Endothelial cell of umbilical vein (primary cell): ENCODE measurements around the gene LGALS8. TPM values are rescaled to one million over a fixed set of nuclear protein-coding genes. Genes with fewer than 3 reads are reported as not detected.

Experiments
- BruUV-seq: library from RNA; stranded (reverse); fragments of 400-500 nt; replicated peaks from 2 replicates; lab custom pipeline; 2021; lab: Mats Ljungman, UMichigan
- CTCF ChIA-PET: fragments of 300-600, 350-600 bp; sonication (Branson Sonifier 250); formaldehyde crosslinking; loops from one replicate; lab custom pipeline; 2021; ENCODE audit warnings: antibody characterized with exemption, inconsistent platforms; lab: Charles Lee
- POLR2A ChIA-PET: fragments of 300-600, 350-600 bp; sonication (Branson Sonifier 250); formaldehyde crosslinking; loops from one replicate; lab custom pipeline; 2021; ENCODE audit warnings: antibody characterized with exemption, inconsistent platforms; lab: Charles Lee
- DNase-seq: peaks from one replicate; pipeline ENCODE4 v3.0.0-alpha.2; 2011; ENCODE audit warnings: low read depth, low spot score
- FAIRE-seq: peaks from 2 replicates; lab custom pipeline; 2011; peaks lifted over from hg19 to GRCh38; lab: Jason Lieb, UNC
- H2AFZ ChIP-seq: 2 replicates; pipeline ENCODE4 v1.6.0; 2012; ENCODE audit warnings: low read depth, low read length, control low read depth, inconsistent platforms
- H3K27ac ChIP-seq: 2 replicates; pipeline ENCODE4 v1.5.1; 2011; ENCODE audit warnings: low read depth, mild to moderate bottlenecking, control low read depth, low read length, moderate library complexity; ENCODE audit not compliant: insufficient read depth
- H3K27me3 ChIP-seq, 2 experiments: 2 replicates each; pipeline versions ENCODE4 v1.6.0 to v1.6.1; 2011; ENCODE audit warnings: low read length in 2 of 2, mixed read lengths in 1 of 2; ENCODE audit not compliant: control insufficient read depth in 2 of 2, insufficient read depth in 2 of 2
- H3K36me3 ChIP-seq, 2 experiments: 2 replicates in 1 of 2; 3 replicates in 1 of 2; pipeline ENCODE4 v1.5.1; 2011; ENCODE audit warnings: low read length in 2 of 2, mild to moderate bottlenecking in 1 of 2, moderate library complexity in 1 of 2; ENCODE audit not compliant: control insufficient read depth in 2 of 2, insufficient read depth in 2 of 2; ENCODE audit errors: extremely low read depth in 1 of 2
- H3K4me1 ChIP-seq: 3 replicates; pipeline ENCODE4 v1.5.1; 2011; ENCODE audit warnings: mild to moderate bottlenecking, low read length; ENCODE audit not compliant: control insufficient read depth, insufficient read depth; ENCODE audit errors: extremely low read depth
- H3K4me2 ChIP-seq: 2 replicates; pipeline ENCODE4 v1.6.1; 2011; ENCODE audit warnings: low read length, control low read depth, mixed read lengths; ENCODE audit not compliant: insufficient read depth
- H3K4me3 ChIP-seq, 3 experiments: fragments of 200-600 bp in 1 of 3; sonication (generic), shearing (Covaris generic) in 1 of 3; replicated peaks in 1 of 3; 2 replicates each; pipeline ENCODE4 v1.5.1; 2011 to 2016; ENCODE audit warnings: control low read depth in 3 of 3, low read length in 3 of 3, mild to moderate bottlenecking in 2 of 3, inconsistent platforms in 1 of 3, low read depth in 1 of 3, moderate library complexity in 1 of 3; ENCODE audit not compliant: insufficient read depth in 1 of 3
- H3K79me2 ChIP-seq: 2 replicates; pipeline ENCODE4 v1.6.0; 2012; ENCODE audit warnings: low read length, inconsistent platforms; ENCODE audit not compliant: control insufficient read depth, insufficient read depth
- H3K9ac ChIP-seq: replicated peaks from 2 replicates; pipeline ENCODE3; 2011; ENCODE audit warnings: low read length, control low read depth; ENCODE audit not compliant: insufficient read depth; ENCODE audit errors: extremely low read depth
- H3K9me1 ChIP-seq: replicated peaks from 3 replicates; pipeline ENCODE4 v1.6.0; 2011; ENCODE audit warnings: mild to moderate bottlenecking, low read length; ENCODE audit not compliant: control insufficient read depth, insufficient read depth; ENCODE audit errors: extremely low read depth
- H3K9me3 ChIP-seq: replicated peaks from 2 replicates; pipeline ENCODE4 v1.5.1; 2012; ENCODE audit warnings: low read length, inconsistent platforms; ENCODE audit not compliant: control insufficient read depth, insufficient read depth
- H4K20me1 ChIP-seq: replicated peaks from 2 replicates; pipeline ENCODE3; 2011; ENCODE audit warnings: mild to moderate bottlenecking, low read length; ENCODE audit not compliant: control insufficient read depth, insufficient read depth; ENCODE audit errors: extremely low read depth
- CTCF ChIP-seq, 2 donors: IDR thresholded peaks; 1 replicate in 1 of 2; 2 replicates in 1 of 2; pipeline ENCODE4 v1.5.1; 2011; ENCODE audit warnings: low read length in 2 of 2, mild to moderate bottlenecking in 2 of 2, moderate library complexity in 2 of 2, control low read depth in 1 of 2, inconsistent platforms in 1 of 2, low read depth in 1 of 2; ENCODE audit not compliant: insufficient read depth in 1 of 2; ENCODE audit errors: extremely low read depth in 1 of 2
- EZH2 ChIP-seq: IDR thresholded peaks from 2 replicates; pipeline ENCODE4 v1.6.1; 2012; ENCODE audit warnings: borderline replicate concordance, low read depth, mild to moderate bottlenecking, moderate library complexity, low read length, inconsistent platforms; ENCODE audit not compliant: severe bottlenecking
- FOS ChIP-seq: IDR thresholded peaks from 2 replicates; pipeline ENCODE4 v1.6.1; 2011; ENCODE audit warnings: mild to moderate bottlenecking, low read length, moderate library complexity, borderline replicate concordance; ENCODE audit not compliant: insufficient read depth
- GATA2 ChIP-seq: IDR thresholded peaks from 2 replicates; pipeline ENCODE4 v1.7.0; 2011; ENCODE audit warnings: low read depth, mild to moderate bottlenecking, moderate library complexity, mixed read lengths, low read length; ENCODE audit not compliant: insufficient read length, insufficient read depth
- JUN ChIP-seq: IDR thresholded peaks from 2 replicates; pipeline ENCODE4 v1.6.1; 2011; ENCODE audit warnings: borderline replicate concordance, low read depth; ENCODE audit not compliant: insufficient read length, insufficient read depth
- MYC ChIP-seq: IDR thresholded peaks from one replicate; pipeline ENCODE4 v1.6.1; 2011; ENCODE audit warnings: mild to moderate bottlenecking, low read depth, low read length
- POLR2A ChIP-seq: IDR thresholded peaks from 2 replicates; pipeline ENCODE4 v1.6.1; 2012; ENCODE audit warnings: low read depth, mild to moderate bottlenecking, control low read depth, low read length
- POLR2AphosphoS5 ChIP-seq: IDR thresholded peaks from 2 replicates; pipeline ENCODE4 v1.6.1; 2012; ENCODE audit warnings: low read depth, mild to moderate bottlenecking, control low read depth, low read length, moderate library complexity; ENCODE audit not compliant: insufficient read depth
- dilution Hi-C: fragments of 300-500 bp; cut with MboI; formaldehyde crosslinking; loops from one replicate; pipeline ENCODE4 v1.15.0; 2019; ENCODE audit warnings: low sequenced_read_pairs; ENCODE audit not compliant: extremely low pct_ligation_motif_present
- intact Hi-C: fragments of 100-400 bp; cut with micrococcal nuclease; formaldehyde crosslinking; loops from one replicate; pipeline ENCODE4 v1.10.0; 2022
- polyA plus RNA-seq, 4 experiments: library from polyadenylated mRNA; depleted of rRNA in 3 of 4; stranded (reverse) in 3 of 4; unstranded in 1 of 4; fragments of >200 nt; gene quantifications; 2 replicates each; pipeline versions ENCODE4 v1.2.1 to v1.2.3, GENCODE V29; 2011 to 2012; ENCODE audit warnings: missing spikeins in 1 of 4
- total RNA-seq: library from RNA; stranded (reverse); gene quantifications from 2 replicates; pipeline ENCODE4 v1.2.3, GENCODE V29; 2021
- TF ChIP-seq, protein P1 (sequence below): IDR thresholded peaks from 2 replicates; pipeline ENCODE4 v1.6.1; 2011; ENCODE audit not compliant: insufficient read depth, insufficient read length

LGALS8 gene
- total and polyA plus RNA-seq, 2 donors (not counting 3 experiments of a cell fraction or from before 2014, with no cell fraction given), result 45.6 to 49.9 TPM

- POLR2A ChIA-PET, result no interaction called here
- Histone ChIP-seq H3K4me2 (no peak overlapping the region), H3K27ac (no peak overlapping the region), H3K9ac (no peak overlapping the region), H3K4me1 (peaks cover 14% of the 10 kb centered on the region), H4K20me1 (no peaks in the 10 kb centered on the region), H3K4me3 (no peak overlapping the region), H3K79me2 (peaks cover 3% of the 10 kb centered on the region), H3K36me3 (peaks cover 0 to 3% of the 10 kb centered on the region in 2 experiments), H3K9me3 (no peaks in the 10 kb centered on the region), H2AFZ (no peak overlapping the region), H3K9me1 (no peaks in the 10 kb centered on the region), H3K27me3 (no peaks in the 10 kb centered on the region)
- FAIRE-seq, result no peak
- intact Hi-C loops, result loop anchor here (1.0 to 2.0 kb wide), 4 partner anchors 28 to 428 kb away; no protein-coding TSS in a partner anchor
- BruUV-seq, result no TSS peak
- TF ChIP-seq, protein P1, sequence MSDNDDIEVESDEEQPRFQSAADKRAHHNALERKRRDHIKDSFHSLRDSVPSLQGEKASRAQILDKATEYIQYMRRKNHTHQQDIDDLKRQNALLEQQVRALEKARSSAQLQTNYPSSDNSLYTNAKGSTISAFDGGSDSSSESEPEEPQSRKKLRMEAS, result no peak
- TF ChIP-seq JUN (no peak), EZH2 (no peak), CTCF (IDR thresholded peaks at IDR 0.05; ENCODE audit: extremely low read depth in 1 of 2, insufficient read depth in 1 of 2, low read depth in 1 of 2, low read length in 2 of 2) (no peak), POLR2A (no peak), MYC (no peak), GATA2 (no peak), POLR2AphosphoS5 (no peak), FOS (no peak)
- DNase-seq, result no peak
- CTCF ChIA-PET, result interaction anchor here (0.6 to 1.4 kb wide), 3 partner anchors 17 to 427 kb away, joined by 4 to 5 read pairs (median 4); no protein-coding TSS in a partner anchor
- dilution Hi-C loops, result no loop called here
Observed at GRCh38 chr1:236530959-236531358, 7.2 kb downstream of the LGALS8 start.
